SK-N-SH treated with all-trans-retinoic acid at 6 μM for 48 hours (cell line): Measurements from ENCODE around the gene CCDC85C.

Experiments
- ATAC-seq: fragments of 200-7000 bp; cut with Tn5 transposase; 3 replicates; pipeline ENCODE4 v1.9.1; 2020; ENCODE audit warnings: mild to moderate bottlenecking, moderate library complexity
- ARNTL ChIP-seq: fragments of 450-650 bp; formaldehyde crosslinking; IDR thresholded peaks from 2 replicates; pipeline ENCODE4 v1.5.0; 2020; ENCODE audit warnings: low read depth, mild to moderate bottlenecking, moderate library complexity, borderline replicate concordance
- BACH2 ChIP-seq: fragments of 250-450 bp; sonication (Bioruptor Pico); IDR thresholded peaks from 2 replicates; pipeline ENCODE4 v1.9.0; 2021; ENCODE audit warnings: mild to moderate bottlenecking, borderline replicate concordance
- CSDC2 ChIP-seq: fragments of 250-450 bp; sonication (Bioruptor Pico); IDR thresholded peaks from 2 replicates; pipeline ENCODE4 v1.5.0; 2020; ENCODE audit warnings: mild to moderate bottlenecking, moderate library complexity
- ESRRG ChIP-seq: fragments of 250-450 bp; sonication (Bioruptor Pico); IDR thresholded peaks from 2 replicates; pipeline ENCODE4 v1.6.1; 2021; ENCODE audit warnings: mild to moderate bottlenecking
- GLIS3 ChIP-seq: fragments of 250-450 bp; sonication (Bioruptor Pico); IDR thresholded peaks from 2 replicates; pipeline ENCODE4 v1.5.0; 2020; ENCODE audit warnings: mild to moderate bottlenecking, moderate library complexity
- ISL1 ChIP-seq: fragments of 250-450 bp; sonication (Bioruptor Pico); IDR thresholded peaks from 2 replicates; pipeline ENCODE4 v2.1.2; 2022; ENCODE audit warnings: mild to moderate bottlenecking, moderate library complexity
- OSR1 ChIP-seq: fragments of 250-450 bp; sonication (Bioruptor Pico); IDR thresholded peaks from 2 replicates; pipeline ENCODE4 v1.8.0; 2022; ENCODE audit warnings: moderate library complexity, mild to moderate bottlenecking, inconsistent platforms
- PPARA ChIP-seq: fragments of 250-450 bp; sonication (Bioruptor Pico); IDR thresholded peaks from 2 replicates; pipeline ENCODE4 v1.5.0; 2020; ENCODE audit warnings: mild to moderate bottlenecking, borderline replicate concordance
- RARB ChIP-seq: fragments of 250-450 bp; sonication (Bioruptor Pico); IDR thresholded peaks from 2 replicates; pipeline ENCODE4 v1.8.0; 2021; ENCODE audit warnings: mild to moderate bottlenecking, moderate library complexity
- TCF4 ChIP-seq: fragments of 250-450 bp; sonication (Bioruptor Pico); IDR thresholded peaks from 2 replicates; pipeline ENCODE4 v1.8.0; 2021; ENCODE audit warnings: mild to moderate bottlenecking, moderate library complexity, borderline replicate concordance
- TOX ChIP-seq: fragments of 250-450 bp; sonication (Bioruptor Pico); IDR thresholded peaks from 2 replicates; pipeline ENCODE4 v1.8.0; 2021; ENCODE audit warnings: mild to moderate bottlenecking, moderate library complexity, borderline replicate concordance
- ZC3H10 ChIP-seq: fragments of 250-450 bp; sonication (Bioruptor Pico); IDR thresholded peaks from 2 replicates; pipeline ENCODE4 v1.5.1; 2021; ENCODE audit warnings: mild to moderate bottlenecking, moderate library complexity
- ZFP3 ChIP-seq: fragments of 250-450 bp; sonication (Bioruptor Pico); IDR thresholded peaks from 2 replicates; pipeline ENCODE4 v1.5.0; 2020; ENCODE audit warnings: mild to moderate bottlenecking, moderate library complexity
- ZFP30 ChIP-seq: fragments of 450-650 bp; formaldehyde crosslinking; IDR thresholded peaks from 2 replicates; pipeline ENCODE4 v1.5.0; 2022; ENCODE audit warnings: mild to moderate bottlenecking, moderate library complexity
- ZNF565 ChIP-seq: fragments of 450-650 bp; formaldehyde crosslinking; conservative IDR thresholded peaks from 2 replicates; pipeline ENCODE4 v1.5.0; 2020; ENCODE audit warnings: low read depth, mild to moderate bottlenecking, moderate library complexity
- ZNF70 ChIP-seq: fragments of 450-650 bp; formaldehyde crosslinking; IDR thresholded peaks from 2 replicates; pipeline ENCODE4 v1.5.0; 2020; ENCODE audit warnings: mild to moderate bottlenecking, moderate library complexity
- ZNF8 ChIP-seq: fragments of 450-650 bp; formaldehyde crosslinking; IDR thresholded peaks from 2 replicates; pipeline ENCODE4 v1.5.0; 2020; ENCODE audit warnings: mild to moderate bottlenecking, moderate library complexity
- TF ChIP-seq, protein P1 (sequence below): fragments of 250-450 bp; sonication (Bioruptor Pico); IDR thresholded peaks from 2 replicates; pipeline ENCODE4 v1.5.1; 2020; ENCODE audit warnings: low read depth, mild to moderate bottlenecking, moderate library complexity
- TF ChIP-seq, protein P2 (sequence below): fragments of 250-450 bp; sonication (Bioruptor Pico); IDR thresholded peaks from 2 replicates; pipeline ENCODE4 v1.8.0; 2020; ENCODE audit warnings: mild to moderate bottlenecking, moderate library complexity, borderline replicate concordance
- TF ChIP-seq, protein P3 (sequence below): fragments of 250-450 bp; sonication (Bioruptor Pico); IDR thresholded peaks from 2 replicates; pipeline ENCODE4 v1.5.1; 2021; ENCODE audit warnings: mild to moderate bottlenecking, moderate library complexity
- TF ChIP-seq, protein P4 (sequence below): fragments of 250-450 bp; sonication (Bioruptor Pico); IDR thresholded peaks from 2 replicates; pipeline ENCODE4 v1.5.0; 2020; ENCODE audit warnings: mild to moderate bottlenecking, moderate library complexity

CCDC85C gene

DNA sequence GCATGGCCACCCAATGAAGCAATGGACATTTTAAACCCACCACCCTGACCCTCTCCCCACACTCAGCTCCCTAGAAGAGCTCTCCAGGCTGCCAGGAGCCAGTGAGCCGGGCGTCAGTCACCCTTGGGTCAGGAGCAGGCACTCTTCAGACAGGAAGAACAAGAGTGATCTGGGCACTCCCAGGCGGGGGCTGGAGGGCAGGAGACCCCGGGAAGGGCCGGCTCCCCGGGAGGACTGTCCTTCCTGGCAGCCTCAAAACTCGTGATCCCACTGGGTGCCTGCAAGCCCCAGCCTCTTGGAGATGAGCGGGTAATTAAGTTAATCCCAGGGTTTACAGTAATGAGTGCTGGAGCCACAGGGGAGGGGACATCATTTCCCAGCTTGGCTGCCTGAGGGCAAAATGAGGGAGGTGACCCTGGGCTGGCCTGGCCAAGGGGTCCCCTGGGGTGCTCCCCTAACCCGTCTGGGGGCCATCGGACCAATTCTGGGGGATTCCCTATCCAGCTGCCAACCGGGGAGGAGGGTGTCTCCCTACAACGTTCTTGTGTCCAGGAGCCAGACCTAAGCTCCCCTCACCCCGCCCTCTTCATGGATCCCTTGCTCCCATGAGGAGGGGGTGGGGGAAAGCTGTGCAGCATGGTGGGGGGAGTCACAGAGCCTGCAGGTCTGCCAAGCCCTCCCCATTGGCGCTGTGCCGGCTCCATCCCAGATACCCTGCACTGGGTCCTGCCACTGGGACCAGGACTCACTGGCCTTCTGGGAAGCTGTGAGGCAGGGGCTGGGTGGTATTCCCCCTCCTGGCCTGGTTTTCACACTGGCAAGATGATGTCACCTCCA, 63.6 kb downstream of the CCDC85C start:
- TF ChIP-seq ISL1 (CRISPR knock-in tag) (no peak), ZFP3 (0 out of 2 replicates have a peak, but pooled peaks have one; percentile 36), ZNF70 (CRISPR knock-in tag) (0 out of 2 replicates have a peak, but pooled peaks have one; percentile 9)
- ATAC-seq = no peak

DNA sequence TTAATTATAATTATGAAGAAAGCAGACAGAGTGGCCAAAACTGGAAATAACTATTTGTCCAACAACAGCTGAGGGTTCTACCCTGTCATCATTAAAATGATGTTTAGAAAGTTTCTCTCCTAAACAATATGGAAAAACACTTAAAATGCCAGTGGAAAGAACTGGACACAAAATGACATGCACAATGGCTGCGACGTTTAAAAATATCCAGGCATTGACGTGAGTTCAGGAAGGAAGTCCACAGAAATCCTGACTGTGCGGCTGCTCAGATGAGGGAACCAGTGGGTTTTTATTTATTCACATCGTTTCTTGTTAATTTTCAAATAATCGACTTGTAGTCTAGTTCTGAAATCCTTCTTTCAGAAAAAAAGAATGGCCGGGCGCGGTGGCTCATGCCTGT, 64.5 kb downstream of the CCDC85C start:
- TF ChIP-seq ZNF8 (CRISPR knock-in tag) = no peak
- TF ChIP-seq CSDC2 = no peak
- no peak for TF ChIP-seq BACH2 (CRISPR knock-in tag)
- no peak for TF ChIP-seq PPARA
- no peak for TF ChIP-seq ZNF565 (CRISPR knock-in tag)
- TF ChIP-seq, protein P1, sequence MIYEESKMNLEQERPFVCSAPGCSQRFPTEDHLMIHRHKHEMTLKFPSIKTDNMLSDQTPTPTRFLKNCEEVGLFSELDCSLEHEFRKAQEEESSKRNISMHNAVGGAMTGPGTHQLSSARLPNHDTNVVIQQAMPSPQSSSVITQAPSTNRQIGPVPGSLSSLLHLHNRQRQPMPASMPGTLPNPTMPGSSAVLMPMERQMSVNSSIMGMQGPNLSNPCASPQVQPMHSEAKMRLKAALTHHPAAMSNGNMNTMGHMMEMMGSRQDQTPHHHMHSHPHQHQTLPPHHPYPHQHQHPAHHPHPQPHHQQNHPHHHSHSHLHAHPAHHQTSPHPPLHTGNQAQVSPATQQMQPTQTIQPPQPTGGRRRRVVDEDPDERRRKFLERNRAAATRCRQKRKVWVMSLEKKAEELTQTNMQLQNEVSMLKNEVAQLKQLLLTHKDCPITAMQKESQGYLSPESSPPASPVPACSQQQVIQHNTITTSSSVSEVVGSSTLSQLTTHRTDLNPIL = no peak
- TF ChIP-seq OSR1 (CRISPR knock-in tag) = no peak
- TF ChIP-seq, protein P2, sequence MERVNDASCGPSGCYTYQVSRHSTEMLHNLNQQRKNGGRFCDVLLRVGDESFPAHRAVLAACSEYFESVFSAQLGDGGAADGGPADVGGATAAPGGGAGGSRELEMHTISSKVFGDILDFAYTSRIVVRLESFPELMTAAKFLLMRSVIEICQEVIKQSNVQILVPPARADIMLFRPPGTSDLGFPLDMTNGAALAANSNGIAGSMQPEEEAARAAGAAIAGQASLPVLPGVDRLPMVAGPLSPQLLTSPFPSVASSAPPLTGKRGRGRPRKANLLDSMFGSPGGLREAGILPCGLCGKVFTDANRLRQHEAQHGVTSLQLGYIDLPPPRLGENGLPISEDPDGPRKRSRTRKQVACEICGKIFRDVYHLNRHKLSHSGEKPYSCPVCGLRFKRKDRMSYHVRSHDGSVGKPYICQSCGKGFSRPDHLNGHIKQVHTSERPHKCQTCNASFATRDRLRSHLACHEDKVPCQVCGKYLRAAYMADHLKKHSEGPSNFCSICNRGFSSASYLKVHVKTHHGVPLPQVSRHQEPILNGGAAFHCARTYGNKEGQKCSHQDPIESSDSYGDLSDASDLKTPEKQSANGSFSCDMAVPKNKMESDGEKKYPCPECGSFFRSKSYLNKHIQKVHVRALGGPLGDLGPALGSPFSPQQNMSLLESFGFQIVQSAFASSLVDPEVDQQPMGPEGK (CRISPR knock-in tag) = no peak
- no peak for TF ChIP-seq ISL1 (CRISPR knock-in tag)
- TF ChIP-seq TCF4 (CRISPR knock-in tag) = no peak
- TF ChIP-seq ESRRG (CRISPR knock-in tag) = no peak
- TF ChIP-seq ZFP3 = no peak
- TF ChIP-seq, all 23 proteins: peak for 0
- no peak for ATAC-seq

DNA sequence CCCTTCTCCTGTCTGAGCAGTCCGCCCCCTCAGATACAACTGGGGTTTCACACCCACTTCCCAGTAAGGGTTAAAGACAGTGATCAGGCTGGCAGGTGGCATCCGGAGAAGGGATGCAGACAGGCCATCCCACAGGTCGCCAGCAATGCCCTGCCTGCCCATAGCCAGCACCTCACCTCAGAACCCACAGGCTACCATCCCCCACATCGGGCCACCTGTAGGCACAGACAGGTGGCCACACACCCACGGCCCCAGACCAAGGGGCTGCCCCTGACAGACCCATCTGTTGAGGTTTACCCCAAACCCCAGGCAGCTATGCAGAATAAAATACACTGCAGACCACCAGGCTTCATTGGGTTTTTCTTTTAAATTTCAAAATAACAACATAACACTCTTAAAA, 65.3 kb downstream of the CCDC85C start:
- TF ChIP-seq CSDC2 = no peak
- ATAC-seq = no peak

DNA sequence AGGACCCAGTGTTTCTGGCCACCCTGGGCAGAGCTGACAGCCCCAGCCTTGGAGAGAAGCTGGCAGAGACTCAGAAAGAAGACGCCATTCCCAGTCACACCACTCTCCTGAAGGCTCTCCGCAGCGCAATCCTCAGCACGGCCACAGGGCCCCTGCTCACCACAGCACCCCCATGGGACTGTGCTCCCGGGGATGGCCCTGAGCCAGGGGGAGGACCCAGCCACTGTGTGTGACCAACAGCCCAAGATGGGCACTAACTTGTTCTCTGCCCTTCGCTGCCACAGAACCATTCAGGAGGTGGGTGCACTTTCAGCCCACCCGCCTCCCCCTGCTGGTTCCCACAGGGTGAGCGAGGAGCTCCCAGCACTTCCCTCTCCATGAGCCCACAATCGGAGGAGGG, 65.7 kb downstream of the CCDC85C start:
- peak; percentile 45 for ATAC-seq
- TF ChIP-seq OSR1 (CRISPR knock-in tag) (no peak), ZFP30 (no peak), TCF4 (CRISPR knock-in tag) (no peak), ZC3H10 (CRISPR knock-in tag) (no peak), TOX (CRISPR knock-in tag) (no peak), ZFP3 (no peak), ZNF70 (CRISPR knock-in tag) (no peak), CSDC2 (no peak), ZNF8 (CRISPR knock-in tag) (no peak), ZNF565 (CRISPR knock-in tag) (no peak), RARB (CRISPR knock-in tag) (no peak), ESRRG (CRISPR knock-in tag) (no peak), BACH2 (CRISPR knock-in tag) (no peak), ARNTL (CRISPR knock-in tag) (no peak), PPARA (no peak), GLIS3 (CRISPR knock-in tag) (no peak)
- TF ChIP-seq, protein P2 (CRISPR knock-in tag) = no peak
- TF ChIP-seq, protein P1 = no peak
- TF ChIP-seq, protein P3, sequence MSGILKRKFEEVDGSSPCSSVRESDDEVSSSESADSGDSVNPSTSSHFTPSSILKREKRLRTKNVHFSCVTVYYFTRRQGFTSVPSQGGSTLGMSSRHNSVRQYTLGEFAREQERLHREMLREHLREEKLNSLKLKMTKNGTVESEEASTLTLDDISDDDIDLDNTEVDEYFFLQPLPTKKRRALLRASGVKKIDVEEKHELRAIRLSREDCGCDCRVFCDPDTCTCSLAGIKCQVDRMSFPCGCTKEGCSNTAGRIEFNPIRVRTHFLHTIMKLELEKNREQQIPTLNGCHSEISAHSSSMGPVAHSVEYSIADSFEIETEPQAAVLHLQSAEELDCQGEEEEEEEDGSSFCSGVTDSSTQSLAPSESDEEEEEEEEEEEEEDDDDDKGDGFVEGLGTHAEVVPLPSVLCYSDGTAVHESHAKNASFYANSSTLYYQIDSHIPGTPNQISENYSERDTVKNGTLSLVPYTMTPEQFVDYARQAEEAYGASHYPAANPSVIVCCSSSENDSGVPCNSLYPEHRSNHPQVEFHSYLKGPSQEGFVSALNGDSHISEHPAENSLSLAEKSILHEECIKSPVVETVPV = no peak
- TF ChIP-seq, protein P4, sequence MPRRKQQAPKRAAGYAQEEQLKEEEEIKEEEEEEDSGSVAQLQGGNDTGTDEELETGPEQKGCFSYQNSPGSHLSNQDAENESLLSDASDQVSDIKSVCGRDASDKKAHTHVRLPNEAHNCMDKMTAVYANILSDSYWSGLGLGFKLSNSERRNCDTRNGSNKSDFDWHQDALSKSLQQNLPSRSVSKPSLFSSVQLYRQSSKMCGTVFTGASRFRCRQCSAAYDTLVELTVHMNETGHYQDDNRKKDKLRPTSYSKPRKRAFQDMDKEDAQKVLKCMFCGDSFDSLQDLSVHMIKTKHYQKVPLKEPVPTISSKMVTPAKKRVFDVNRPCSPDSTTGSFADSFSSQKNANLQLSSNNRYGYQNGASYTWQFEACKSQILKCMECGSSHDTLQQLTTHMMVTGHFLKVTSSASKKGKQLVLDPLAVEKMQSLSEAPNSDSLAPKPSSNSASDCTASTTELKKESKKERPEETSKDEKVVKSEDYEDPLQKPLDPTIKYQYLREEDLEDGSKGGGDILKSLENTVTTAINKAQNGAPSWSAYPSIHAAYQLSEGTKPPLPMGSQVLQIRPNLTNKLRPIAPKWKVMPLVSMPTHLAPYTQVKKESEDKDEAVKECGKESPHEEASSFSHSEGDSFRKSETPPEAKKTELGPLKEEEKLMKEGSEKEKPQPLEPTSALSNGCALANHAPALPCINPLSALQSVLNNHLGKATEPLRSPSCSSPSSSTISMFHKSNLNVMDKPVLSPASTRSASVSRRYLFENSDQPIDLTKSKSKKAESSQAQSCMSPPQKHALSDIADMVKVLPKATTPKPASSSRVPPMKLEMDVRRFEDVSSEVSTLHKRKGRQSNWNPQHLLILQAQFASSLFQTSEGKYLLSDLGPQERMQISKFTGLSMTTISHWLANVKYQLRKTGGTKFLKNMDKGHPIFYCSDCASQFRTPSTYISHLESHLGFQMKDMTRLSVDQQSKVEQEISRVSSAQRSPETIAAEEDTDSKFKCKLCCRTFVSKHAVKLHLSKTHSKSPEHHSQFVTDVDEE (CRISPR knock-in tag) = no peak
